Activated CD4-positive, alpha-beta T cell treated with anti-CD3 and anti-CD28 coated beads, Interleukin-2, amount 50 U/mL, for 1 hour (primary cell): Measurements from ENCODE around the gene ECT2.

ENCODE experiments used
- DNase-seq: peaks from one replicate; pipeline ENCODE4 v3.0.0-alpha.2; 2020

ECT2 gene

GRCh38 chr3:172869368-172869771 lies 118.8 kb downstream of the ECT2 start:
- no peak for DNase-seq

- DNase-seq: no peak
Observed at GRCh38 chr3:172869784-172870518, 119.4 kb downstream of the ECT2 start.
